Subcutaneous abdominal adipose tissue (tissue), 5 donors: Measurements from ENCODE around the gene UBAP1.
"Not testable (repeated sequence)": the region's sequence is repeated elsewhere in the genome, so short reads cannot be mapped to it uniquely, and the experiment has no call there.

Source experiments
- H3K27ac ChIP-seq: one replicate; pipeline ENCODE4 v1.7.0; 2013; ENCODE audit warnings: low read depth, mild to moderate bottlenecking, inconsistent platforms, low read length, moderate library complexity
- H3K27me3 ChIP-seq, 5 donors: one replicate each; pipeline ENCODE4 v1.7.0; 2013; ENCODE audit warnings: low read length in 5 of 5, inconsistent platforms in 1 of 5; ENCODE audit not compliant: control insufficient read depth in 5 of 5, insufficient read depth in 4 of 5
- H3K36me3 ChIP-seq, 5 donors: one replicate each; pipeline ENCODE4 v1.7.0; 2013; ENCODE audit warnings: low read length in 5 of 5; ENCODE audit not compliant: control insufficient read depth in 5 of 5, insufficient read depth in 5 of 5
- H3K4me1 ChIP-seq, 5 donors: one replicate each; pipeline ENCODE4 v1.7.0; 2013; ENCODE audit warnings: low read length in 5 of 5, mild to moderate bottlenecking in 3 of 5, moderate library complexity in 1 of 5; ENCODE audit not compliant: control insufficient read depth in 5 of 5, insufficient read depth in 5 of 5
- H3K4me3 ChIP-seq, 5 donors: one replicate each; pipeline ENCODE4 v1.7.0; 2013; ENCODE audit warnings: low read length in 5 of 5, low read depth in 1 of 5
- H3K9ac ChIP-seq, 5 donors: one replicate each; pipeline ENCODE4 v1.7.0; 2013; ENCODE audit warnings: low read length in 5 of 5, mild to moderate bottlenecking in 4 of 5, moderate library complexity in 3 of 5
- H3K9me3 ChIP-seq, 5 donors: one replicate each; pipeline ENCODE4 v1.7.0; 2013; ENCODE audit warnings: low read length in 5 of 5; ENCODE audit not compliant: control insufficient read depth in 5 of 5
- donor health status: healthy.
- donor health status: healthy.
- donor health status: healthy.
- donor health status: healthy.
- donor health status: healthy.

Gene UBAP1

GRCh38 chr9:34219421-34219820 is 40.6 kb downstream of the UBAP1 start:
- Histone ChIP-seq H3K9ac (no peak overlapping the region), H3K9me3 (no peaks in the 10 kb centered on the region), H3K27ac (no peak overlapping the region), H3K4me1 (peaks cover 0 to 3% (median 0%) of the 10 kb centered on the region in 5 donors), H3K4me3 (no peak overlapping the region), H3K36me3 (peaks cover 3 to 5% (median 4%) of the 10 kb centered on the region in 5 donors), H3K27me3 (no peaks in the 10 kb centered on the region)

GRCh38 chr9:34220218-34220617 is 41.4 kb downstream of the UBAP1 start:
- Histone ChIP-seq H3K9ac (no peak overlapping the region), H3K27ac (no peak overlapping the region), H3K9me3 (no peaks in the 10 kb centered on the region), H3K4me1 (peaks cover 0 to 3% (median 0%) of the 10 kb centered on the region in 5 donors), H3K36me3 (peaks cover 3 to 6% (median 4%) of the 10 kb centered on the region in 5 donors), H3K4me3 (no peak overlapping the region), H3K27me3 (no peaks in the 10 kb centered on the region)

GRCh38 chr9:34224349-34224748 is 45.5 kb downstream of the UBAP1 start:
- Histone ChIP-seq H3K27me3 (no peaks in the 10 kb centered on the region), H3K9me3 (no peaks in the 10 kb centered on the region), H3K4me3 (no peak overlapping the region), H3K27ac (no peak overlapping the region), H3K9ac (no peak overlapping the region), H3K36me3 (peaks cover 3 to 6% (median 4%) of the 10 kb centered on the region in 5 donors), H3K4me1 (peaks cover 0 to 8% (median 3%) of the 10 kb centered on the region in 5 donors)

GRCh38 chr9:34226144-34226760 is 47.4 kb downstream of the UBAP1 start:
- not testable (repeated sequence) for H3K27ac ChIP-seq, H3K4me3 ChIP-seq, H3K27me3 ChIP-seq, H3K9me3 ChIP-seq, H3K36me3 ChIP-seq, H3K4me1 ChIP-seq, H3K9ac ChIP-seq

GRCh38 chr9:34227445-34227844 is 48.6 kb downstream of the UBAP1 start:
- Histone ChIP-seq H3K27ac (no peak overlapping the region), H3K4me3 (no peak overlapping the region), H3K4me1 (peaks cover 0 to 8% (median 2%) of the 10 kb centered on the region in 5 donors), H3K9ac (no peak overlapping the region), H3K9me3 (no peaks in the 10 kb centered on the region), H3K27me3 (no peaks in the 10 kb centered on the region), H3K36me3 (peaks cover 0 to 6% (median 4%) of the 10 kb centered on the region in 5 donors)

- no peaks in the 10 kb centered on the region for H3K9me3 ChIP-seq
- H3K27me3 ChIP-seq = no peaks in the 10 kb centered on the region
- H3K4me1 ChIP-seq = peaks cover 0 to 8% (median 0%) of the 10 kb centered on the region in 5 donors
- peaks cover 4 to 12% (median 7%) of the 10 kb centered on the region in 5 donors for H3K36me3 ChIP-seq
- H3K27ac ChIP-seq = no peak overlapping the region
- no peak overlapping the region for H3K9ac ChIP-seq
- H3K4me3 ChIP-seq = no peak overlapping the region
These were observed 51.7 kb downstream of the UBAP1 start for GRCh38 chr9:34230556-34230955.

GRCh38 chr9:34232201-34232600 is 53.4 kb downstream of the UBAP1 start:
- no peak overlapping the region for H3K27ac ChIP-seq
- H3K9me3 ChIP-seq = no peaks in the 10 kb centered on the region
- peaks cover 0 to 8% (median 0%) of the 10 kb centered on the region in 5 donors for H3K4me1 ChIP-seq
- H3K27me3 ChIP-seq = no peaks in the 10 kb centered on the region
- no peak overlapping the region for H3K4me3 ChIP-seq
- H3K36me3 ChIP-seq = peaks cover 15 to 28% (median 21%) of the 10 kb centered on the region in 5 donors
- no peak overlapping the region for H3K9ac ChIP-seq

- Histone ChIP-seq H3K27me3 (no peaks in the 10 kb centered on the region), H3K4me1 (peaks cover 0 to 4% (median 0%) of the 10 kb centered on the region in 5 donors), H3K36me3 (peaks cover 15 to 28% (median 21%) of the 10 kb centered on the region in 5 donors), H3K27ac (no peak overlapping the region), H3K4me3 (no peak overlapping the region), H3K9me3 (no peaks in the 10 kb centered on the region), H3K9ac (no peak overlapping the region)
These were observed 54.8 kb downstream of the UBAP1 start for GRCh38 chr9:34233672-34234071.

GRCh38 chr9:34237836-34238235 is 59.0 kb downstream of the UBAP1 start:
- peaks cover 0 to 6% (median 3%) of the 10 kb centered on the region in 5 donors for H3K4me1 ChIP-seq
- no peak overlapping the region for H3K4me3 ChIP-seq
- no peak overlapping the region for H3K27ac ChIP-seq
- peaks cover 16 to 48% (median 38%) of the 10 kb centered on the region in 5 donors for H3K36me3 ChIP-seq
- no peaks in the 10 kb centered on the region for H3K27me3 ChIP-seq
- H3K9me3 ChIP-seq = no peaks in the 10 kb centered on the region
- H3K9ac ChIP-seq = no peak overlapping the region

GRCh38 chr9:34240006-34240405 is 61.2 kb downstream of the UBAP1 start:
- H3K9ac ChIP-seq = no peak overlapping the region
- no peaks in the 10 kb centered on the region for H3K9me3 ChIP-seq
- peaks cover 0 to 10% (median 9%) of the 10 kb centered on the region in 5 donors for H3K4me1 ChIP-seq
- H3K27ac ChIP-seq = no peak overlapping the region
- H3K36me3 ChIP-seq = peaks cover 14 to 40% (median 34%) of the 10 kb centered on the region in 5 donors
- H3K27me3 ChIP-seq = no peaks in the 10 kb centered on the region
- no peak overlapping the region for H3K4me3 ChIP-seq
